Activated T-helper 2 cell treated with anti-CD3 and anti-CD28 coated beads, Interferon-gamma antibody, Interleukin-2, Interleukin-4, amounts not matched to agents 10 μg/mL and 5 μg/mL and 100 μg/mL, durations not matched to agents 14 hours and 24 hours and 36 hours (primary cell): Measurements from ENCODE around the gene NARS2. TPM values are rescaled to one million over a fixed set of nuclear protein-coding genes. Genes with fewer than 3 reads are reported as not detected.
A peak's percentile ranks its signal among the peaks of the same experiment; 100 is the strongest.
"Not testable (repeated sequence)": the region's sequence is repeated elsewhere in the genome, so short reads cannot be mapped to it uniquely, and the experiment has no call there.

ENCODE experiments used
- DNase-seq: peaks from one replicate; pipeline ENCODE4 v3.0.0; 2021; ENCODE audit warnings: low spot score
- H3K27ac Mint-ChIP-seq: one replicate; pipeline ENCODE4 v1.8.0; 2021; ENCODE audit warnings: mixed read lengths
- H3K27me3 Mint-ChIP-seq: one replicate; pipeline ENCODE4 v1.8.0; 2021; ENCODE audit warnings: low read depth, mixed read lengths
- H3K36me3 Mint-ChIP-seq: one replicate; pipeline ENCODE4 v1.8.0; 2021; ENCODE audit warnings: low read depth, mixed read lengths
- H3K4me1 Mint-ChIP-seq: one replicate; pipeline ENCODE4 v1.8.0; 2021; ENCODE audit warnings: low read depth, mixed read lengths
- H3K4me3 Mint-ChIP-seq: one replicate; pipeline ENCODE4 v1.8.0; 2021; ENCODE audit warnings: low read depth, mild to moderate bottlenecking, moderate library complexity, mixed read lengths
- H3K9me3 Mint-ChIP-seq: one replicate; pipeline ENCODE4 v1.8.0; 2021; ENCODE audit warnings: mixed read lengths
- intact Hi-C: fragments of 100-400 bp; cut with micrococcal nuclease; formaldehyde crosslinking; loops from one replicate; pipeline ENCODE4 v1.15.1; 2023
- total RNA-seq: library from RNA; stranded (reverse); gene quantifications from 2 replicates; pipeline ENCODE4 v1.2.3, GENCODE V29; 2022

Gene NARS2, protein sequence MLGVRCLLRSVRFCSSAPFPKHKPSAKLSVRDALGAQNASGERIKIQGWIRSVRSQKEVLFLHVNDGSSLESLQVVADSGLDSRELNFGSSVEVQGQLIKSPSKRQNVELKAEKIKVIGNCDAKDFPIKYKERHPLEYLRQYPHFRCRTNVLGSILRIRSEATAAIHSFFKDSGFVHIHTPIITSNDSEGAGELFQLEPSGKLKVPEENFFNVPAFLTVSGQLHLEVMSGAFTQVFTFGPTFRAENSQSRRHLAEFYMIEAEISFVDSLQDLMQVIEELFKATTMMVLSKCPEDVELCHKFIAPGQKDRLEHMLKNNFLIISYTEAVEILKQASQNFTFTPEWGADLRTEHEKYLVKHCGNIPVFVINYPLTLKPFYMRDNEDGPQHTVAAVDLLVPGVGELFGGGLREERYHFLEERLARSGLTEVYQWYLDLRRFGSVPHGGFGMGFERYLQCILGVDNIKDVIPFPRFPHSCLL
- total RNA-seq = 34.1 and 37.7 TPM in 2 replicates

DNA sequence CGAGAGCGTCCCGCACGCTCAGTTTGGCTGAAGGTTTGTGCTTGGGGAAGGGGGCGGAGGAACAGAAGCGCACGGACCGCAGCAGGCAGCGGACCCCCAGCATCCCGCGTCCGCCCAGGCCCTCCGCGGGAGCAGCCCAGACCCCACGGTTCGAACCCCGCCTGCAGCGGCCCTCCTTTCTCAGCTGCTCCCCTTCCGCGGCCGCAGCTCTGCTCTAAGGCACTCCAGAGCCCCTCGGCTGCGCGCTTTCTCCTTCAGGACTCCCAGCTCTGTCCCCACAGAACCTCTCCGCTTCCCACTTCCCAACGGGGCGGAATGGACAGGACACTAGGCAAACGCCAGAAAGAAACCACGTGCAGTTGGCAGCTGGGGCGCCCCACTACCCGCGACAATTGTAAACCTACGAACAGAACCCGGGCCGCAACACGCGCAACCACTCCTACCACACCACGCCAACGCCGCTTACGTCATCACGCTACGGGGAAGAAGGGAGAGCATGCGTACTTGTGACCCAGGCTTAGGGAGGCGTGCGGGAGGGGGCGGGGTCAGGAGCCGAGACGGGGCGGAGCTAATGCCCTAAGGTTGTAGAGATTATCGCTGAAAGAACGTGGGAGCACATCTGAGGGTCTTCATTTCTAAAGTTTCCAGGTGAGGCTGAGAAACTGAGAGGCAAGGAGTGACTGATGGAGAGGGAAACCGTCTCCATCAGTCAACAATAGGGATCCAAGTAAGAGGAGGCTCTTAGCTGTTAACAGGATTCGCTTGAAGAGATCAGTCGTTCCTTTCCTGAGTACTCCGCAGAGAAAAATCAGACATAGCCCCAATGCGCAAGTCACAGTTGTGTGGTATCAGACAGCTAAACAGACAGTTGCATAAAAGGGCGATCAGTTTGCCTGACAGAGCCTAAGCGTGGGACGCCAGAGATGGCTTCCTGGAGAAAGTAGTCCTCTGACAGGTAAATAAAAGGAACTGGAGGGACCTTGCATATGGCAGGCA is at the start of gene NARS2:
Gene NARS2, minus strand, starts transcription at position 479 of the 996 bp plus-strand sequence. Its CDS starts 376 bp downstream, at position 103.
- Mint-ChIP-seq H3K4me1 (peaks cover 31% of the 10 kb centered on the region), H3K9me3 (no peaks in the 10 kb centered on the region), H3K4me3 (peak within 1 kb of the TSS; percentile 93), H3K27ac (peak within 1 kb of the TSS; percentile 93), H3K36me3 (peaks cover 31% of the 10 kb centered on the region), H3K27me3 (peaks cover 3% of the 10 kb centered on the region)
- peak; percentile 95 for DNase-seq
- intact Hi-C loops = loop anchor here (2.0 to 5.0 kb wide), 4 partner anchors 68 to 752 kb away; partner anchors contain the start of genes AAMDC, INTS4 and RSF1

DNA sequence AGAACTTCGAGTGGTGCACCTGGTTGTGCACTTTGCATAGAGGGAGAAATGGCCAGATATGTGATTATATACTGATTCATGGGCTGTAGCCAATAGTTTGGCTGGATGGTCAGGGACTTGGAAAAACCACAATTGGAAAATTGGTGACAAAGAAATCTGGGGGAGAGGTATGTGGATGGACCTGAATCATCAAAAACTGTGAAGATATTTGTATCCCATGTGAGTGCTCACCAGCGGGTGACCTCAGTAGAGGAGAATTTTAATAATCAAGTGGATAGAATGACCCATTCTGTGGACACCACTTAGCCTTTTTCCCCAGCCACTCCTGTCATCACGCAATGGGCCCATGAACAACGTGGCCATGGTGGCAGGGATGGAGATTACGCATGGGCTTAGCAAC is 48.0 kb upstream of the NARS2 start:
- Mint-ChIP-seq H3K27me3 (peaks cover 16% of the 10 kb centered on the region), H3K4me3 (no peak overlapping the region), H3K27ac (no peak overlapping the region), H3K4me1 (no peaks in the 10 kb centered on the region), H3K36me3 (no peaks in the 10 kb centered on the region), H3K9me3 (peaks cover 16% of the 10 kb centered on the region)
- intact Hi-C loops = no loop called here
- DNase-seq = no peak

DNA sequence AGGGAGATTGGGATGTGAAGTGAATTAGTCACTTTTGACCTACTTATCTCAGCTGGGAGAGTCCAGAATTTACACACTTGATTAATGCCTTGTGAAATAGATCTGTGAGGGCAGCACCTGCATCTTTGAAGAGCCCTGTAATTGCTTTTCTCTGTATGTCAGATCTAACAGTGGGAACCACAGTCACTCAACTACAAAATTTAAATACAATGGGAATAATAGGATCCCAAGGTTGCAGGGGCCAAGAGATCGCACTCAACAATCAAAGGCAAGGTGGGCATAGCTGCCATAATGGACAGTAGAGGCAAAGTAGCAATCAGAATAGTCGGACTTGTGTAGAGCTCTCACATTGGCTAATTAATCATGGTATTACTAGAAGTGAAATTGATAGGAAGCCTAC is 45.5 kb upstream of the NARS2 start:
- peaks cover 14% of the 10 kb centered on the region for H3K9me3 Mint-ChIP-seq
- no peak for DNase-seq
- H3K27me3 Mint-ChIP-seq = peaks cover 8% of the 10 kb centered on the region
- no peaks in the 10 kb centered on the region for H3K36me3 Mint-ChIP-seq
- H3K4me3 Mint-ChIP-seq = no peak overlapping the region
- H3K27ac Mint-ChIP-seq = no peak overlapping the region
- intact Hi-C loops = no loop called here
- no peaks in the 10 kb centered on the region for H3K4me1 Mint-ChIP-seq

DNA sequence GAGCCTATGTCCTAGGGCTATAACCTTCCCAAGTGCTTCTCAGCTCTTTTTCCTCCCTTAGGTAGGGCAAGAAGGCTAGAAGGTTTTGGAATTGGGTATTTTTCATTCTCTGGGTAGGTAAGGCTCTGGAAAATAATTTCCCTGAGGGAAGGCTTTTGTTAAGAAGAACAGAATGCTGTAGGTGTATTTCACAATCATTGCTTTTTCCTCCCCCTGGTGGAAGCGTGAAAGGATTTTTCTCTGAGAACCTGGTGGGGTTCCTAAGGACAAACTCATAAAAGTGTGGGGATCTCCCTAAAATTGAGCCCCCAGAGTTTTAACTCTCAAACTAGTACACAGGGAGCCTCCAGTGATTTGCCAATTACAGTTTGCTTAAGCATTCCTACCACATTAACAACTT is 41.1 kb upstream of the NARS2 start:
- H3K27ac Mint-ChIP-seq = no peak overlapping the region
- peaks cover 6% of the 10 kb centered on the region for H3K27me3 Mint-ChIP-seq
- H3K36me3 Mint-ChIP-seq = no peaks in the 10 kb centered on the region
- H3K9me3 Mint-ChIP-seq = peaks cover 11% of the 10 kb centered on the region
- intact Hi-C loops = no loop called here
- DNase-seq = no peak
- H3K4me3 Mint-ChIP-seq = no peak overlapping the region
- no peaks in the 10 kb centered on the region for H3K4me1 Mint-ChIP-seq

- no peak overlapping the region for H3K4me3 Mint-ChIP-seq
- intact Hi-C loops = no loop called here
- no peak for DNase-seq
- H3K27me3 Mint-ChIP-seq = peaks cover 6% of the 10 kb centered on the region
- no peak overlapping the region for H3K27ac Mint-ChIP-seq
- H3K4me1 Mint-ChIP-seq = no peaks in the 10 kb centered on the region
- H3K9me3 Mint-ChIP-seq = no peaks in the 10 kb centered on the region
- H3K36me3 Mint-ChIP-seq = no peaks in the 10 kb centered on the region
Measured at GRCh38 chr11:78613378-78613813, 38.7 kb upstream of the NARS2 start.

GRCh38 chr11:78612721-78613377 is 38.2 kb upstream of the NARS2 start:
- H3K27me3 Mint-ChIP-seq = peaks cover under 1% of the 10 kb centered on the region
- DNase-seq = no peak
- H3K9me3 Mint-ChIP-seq = no peaks in the 10 kb centered on the region
- no peaks in the 10 kb centered on the region for H3K36me3 Mint-ChIP-seq
- intact Hi-C loops = no loop called here
- H3K4me3 Mint-ChIP-seq = no peak overlapping the region
- H3K27ac Mint-ChIP-seq = no peak overlapping the region
- no peaks in the 10 kb centered on the region for H3K4me1 Mint-ChIP-seq

- H3K27ac Mint-ChIP-seq, H3K4me3 Mint-ChIP-seq, H3K27me3 Mint-ChIP-seq, intact Hi-C loops, DNase-seq, H3K4me1 Mint-ChIP-seq, H3K36me3 Mint-ChIP-seq, H3K9me3 Mint-ChIP-seq: not testable (repeated sequence)
Measured at GRCh38 chr11:78609321-78609720, 34.7 kb upstream of the NARS2 start.

DNA sequence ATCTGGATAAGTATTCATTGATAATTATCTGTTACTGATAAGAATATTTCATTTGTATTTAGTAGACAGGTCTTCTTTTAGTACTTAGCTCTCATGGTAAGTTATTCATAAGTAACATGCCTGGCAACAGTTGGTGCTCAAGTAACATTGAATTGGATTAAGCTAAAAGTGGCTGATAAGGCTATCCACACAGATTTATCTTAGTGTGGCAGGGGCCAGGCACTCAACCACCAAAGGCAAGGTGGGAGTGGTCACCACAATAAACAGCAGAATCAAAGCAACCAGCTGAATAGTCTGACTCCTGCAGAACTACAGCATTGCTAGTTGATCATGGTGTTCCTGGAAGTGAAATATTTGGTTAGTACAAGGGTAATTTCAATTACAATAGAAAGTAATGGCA is 33.0 kb upstream of the NARS2 start:
- Mint-ChIP-seq H3K27ac (no peak overlapping the region), H3K9me3 (no peaks in the 10 kb centered on the region), H3K27me3 (no peaks in the 10 kb centered on the region), H3K4me1 (no peaks in the 10 kb centered on the region), H3K4me3 (no peak overlapping the region), H3K36me3 (no peaks in the 10 kb centered on the region)
- DNase-seq = no peak
- intact Hi-C loops = no loop called here

- DNase-seq = no peak
- intact Hi-C loops = no loop called here
- peaks cover 5% of the 10 kb centered on the region for H3K27me3 Mint-ChIP-seq
Measured at GRCh38 chr11:78606667-78607066, 32.0 kb upstream of the NARS2 start.

GRCh38 chr11:78605296-78605695 is 30.6 kb upstream of the NARS2 start:
- Mint-ChIP-seq H3K4me3 (no peak overlapping the region), H3K27me3 (peaks cover 15% of the 10 kb centered on the region), H3K36me3 (no peaks in the 10 kb centered on the region), H3K9me3 (no peaks in the 10 kb centered on the region), H3K4me1 (no peaks in the 10 kb centered on the region), H3K27ac (no peak overlapping the region)
- intact Hi-C loops = no loop called here
- DNase-seq = no peak

More at GRCh38 chr11:78606667-78607066, 32.0 kb upstream of the NARS2 start:
- Mint-ChIP-seq H3K27ac (no peak overlapping the region), H3K36me3 (no peaks in the 10 kb centered on the region), H3K9me3 (no peaks in the 10 kb centered on the region), H3K4me3 (no peak overlapping the region), H3K4me1 (no peaks in the 10 kb centered on the region)

DNA sequence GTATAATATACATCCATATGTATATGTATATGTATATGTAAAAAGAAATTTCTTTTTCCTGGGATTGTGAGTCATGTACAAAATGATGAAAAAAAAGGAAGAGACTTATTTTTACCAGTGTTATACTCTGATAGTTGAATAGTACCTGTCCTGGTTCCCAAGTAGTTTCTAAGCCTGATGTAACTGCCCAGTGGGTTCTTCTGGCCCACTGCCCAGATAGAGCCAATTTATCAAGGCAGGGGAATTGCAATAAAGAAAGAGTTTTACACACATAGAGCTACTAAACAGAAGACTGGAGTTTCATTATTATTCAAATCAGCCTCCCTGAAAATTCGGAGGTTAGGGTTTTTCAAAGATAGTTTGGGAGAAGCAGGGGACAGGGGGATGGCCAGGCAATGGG is 29.1 kb upstream of the NARS2 start:
- Mint-ChIP-seq H3K9me3 (no peaks in the 10 kb centered on the region), H3K4me1 (no peaks in the 10 kb centered on the region), H3K4me3 (no peak overlapping the region), H3K27me3 (peaks cover 29% of the 10 kb centered on the region), H3K27ac (no peak overlapping the region), H3K36me3 (no peaks in the 10 kb centered on the region)
- intact Hi-C loops = no loop called here
- DNase-seq = no peak

DNA sequence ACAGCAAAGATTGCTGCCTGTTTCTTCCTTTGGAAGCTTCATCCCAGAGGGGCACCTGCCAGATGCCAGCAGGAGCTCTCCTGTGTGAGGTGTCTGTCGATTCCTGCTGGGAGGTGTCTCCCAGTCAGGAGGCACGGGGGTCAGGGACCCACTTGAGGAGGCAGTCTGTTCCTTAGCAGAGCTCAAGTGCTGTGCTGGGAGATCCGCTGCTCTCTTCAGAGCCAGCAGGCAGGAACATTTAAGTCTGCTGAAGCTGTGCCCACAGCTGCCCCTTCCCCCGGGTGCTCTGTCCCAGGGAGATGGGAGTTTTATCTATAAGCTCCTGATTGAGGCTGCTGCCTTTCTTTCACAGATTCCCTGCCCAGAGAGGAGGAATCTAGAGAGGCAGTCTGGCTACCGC is 28.1 kb upstream of the NARS2 start:
- H3K27ac Mint-ChIP-seq, H3K4me1 Mint-ChIP-seq, intact Hi-C loops, H3K4me3 Mint-ChIP-seq, DNase-seq, H3K9me3 Mint-ChIP-seq, H3K36me3 Mint-ChIP-seq: not testable (repeated sequence)
- peaks cover 29% of the 10 kb centered on the region for H3K27me3 Mint-ChIP-seq
